Measurements from ENCODE around the gene SEC24D.
"Not testable (repeated sequence)": the region's sequence is repeated elsewhere in the genome, so short reads cannot be mapped to it uniquely, and the experiment has no call there.

DNA sequence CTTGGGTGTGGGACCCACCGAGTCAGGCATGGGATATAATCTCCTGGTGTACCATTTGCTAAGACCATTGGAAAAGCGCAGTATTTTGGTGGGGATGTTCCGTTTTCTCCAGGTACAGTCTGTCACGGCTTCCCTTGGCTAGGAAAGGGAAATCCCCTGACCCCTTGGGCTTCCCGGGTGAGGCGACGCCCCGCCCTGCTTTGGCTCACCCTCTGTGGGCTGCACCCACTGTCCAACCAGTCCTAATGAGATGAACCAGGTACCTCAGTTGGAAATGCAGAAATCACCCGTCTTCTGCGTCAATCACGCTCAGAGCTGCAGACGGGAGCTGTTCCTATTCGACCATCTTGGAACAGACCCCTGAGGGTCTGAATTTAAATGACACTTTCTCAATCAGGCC lies 53.0 kb downstream of the SEC24D start:
- not testable (repeated sequence) for TF ChIP-seq CTCF (conservative IDR thresholded peaks at IDR 0.05; ENCODE audit: low read depth, low read length); EZH2 (IDR thresholded peaks at IDR 0.05; ENCODE audit: borderline replicate concordance, low read depth, low read length, poor library complexity, severe bottlenecking)

All from A673 (cell line).